HCT116 (cell line): ENCODE measurements around the gene ELOVL5. TPM values are rescaled to one million over a fixed set of nuclear protein-coding genes. Genes with fewer than 3 reads are reported as not detected.

Experiments
- ATAC-seq: fragments of 200-7000 bp; cut with Tn5 transposase; 2 replicates; pipeline ENCODE4 v1.9.1; 2020; ENCODE audit warnings: mild to moderate bottlenecking, moderate library complexity
- BruUV-seq: library from RNA; stranded (reverse); fragments of 400-500 nt; replicated peaks from 2 replicates; lab custom pipeline; 2021; lab: Mats Ljungman, UMichigan
- CTCF ChIA-PET: fragments of 300-600 bp; sonication (Branson Sonifier 250); formaldehyde crosslinking; loops from one replicate; lab custom pipeline; 2021; ENCODE audit warnings: antibody characterized with exemption; lab: Charles Lee
- POLR2A ChIA-PET: fragments of 300-600, 350-600 bp; sonication (Branson Sonifier 250); formaldehyde crosslinking; loops from one replicate; lab custom pipeline; 2021; ENCODE audit warnings: antibody characterized with exemption; lab: Charles Lee
- RAD21 ChIA-PET, 2 experiments: fragments of 300-600 bp; sonication (Branson Sonifier 250); formaldehyde crosslinking; loops; one replicate each; lab custom pipeline; 2023; ENCODE audit warnings: low total read pairs in 2 of 2; ENCODE audit not compliant: uncharacterized antibody in 2 of 2, unreplicated experiment in 2 of 2, low non-redundant PET in 1 of 2; lab: Charles Lee
- DNase-seq: peaks from one replicate; pipeline ENCODE4 v3.0.0-alpha.2; 2010; ENCODE audit warnings: low read depth, low spot score
- H2AFZ ChIP-seq: fragments of 200-600 bp; shearing (Covaris generic), sonication (generic); 2 replicates; pipeline ENCODE4 v1.6.1; 2017; ENCODE audit warnings: low read depth, mixed run types, mixed read lengths, antibody characterized with exemption, low read length; ENCODE audit not compliant: poor library complexity, severe bottlenecking
- H3K27ac ChIP-seq: 2 replicates; pipeline ENCODE4 v1.5.1; 2012; ENCODE audit warnings: low read depth, low read length
- H3K27me3 ChIP-seq: fragments of 200-600 bp; sonication (generic); 2 replicates; pipeline ENCODE4 v1.6.1; 2016; ENCODE audit warnings: mixed run types, low read length, mixed read lengths; ENCODE audit not compliant: insufficient read depth
- H3K36me3 ChIP-seq, 2 experiments: fragments of 200-500 bp in 1 of 2; fragments of 200-600 bp in 1 of 2; sonication (Bioruptor generic) in 1 of 2; sonication (generic) in 1 of 2; 2 replicates each; pipeline versions ENCODE4 v1.5.1 to v1.6.1; 2014 to 2016; ENCODE audit warnings: low read length in 2 of 2, inconsistent platforms in 1 of 2, mixed read lengths in 1 of 2, mixed run types in 1 of 2; ENCODE audit not compliant: insufficient read depth in 2 of 2, control insufficient read depth in 1 of 2
- H3K4me1 ChIP-seq, 2 experiments: fragments of 200-600 bp in 1 of 2; sonication (generic) in 1 of 2; 2 replicates each; pipeline versions ENCODE4 v1.5.1 to v1.6.1; 2012 to 2017; ENCODE audit warnings: low read length in 2 of 2, inconsistent platforms in 1 of 2, mild to moderate bottlenecking in 1 of 2, mixed read lengths in 1 of 2, mixed run types in 1 of 2, moderate library complexity in 1 of 2; ENCODE audit not compliant: insufficient read depth in 2 of 2, control insufficient read depth in 1 of 2
- H3K4me2 ChIP-seq: fragments of 200-600 bp; sonication (generic); 2 replicates; pipeline ENCODE4 v1.6.1; 2017; ENCODE audit warnings: mixed run types, low read length, mixed read lengths
- H3K4me3 ChIP-seq, 2 experiments: fragments of 200-600 bp in 1 of 2; sonication (generic) in 1 of 2; replicated peaks in 1 of 2; 2 replicates each; pipeline ENCODE4 v1.5.1; 2011 to 2016; ENCODE audit warnings: low read length in 2 of 2, control low read depth in 1 of 2, low read depth in 1 of 2, mild to moderate bottlenecking in 1 of 2, mixed read lengths in 1 of 2, mixed run types in 1 of 2
- H3K79me2 ChIP-seq: fragments of 200-600 bp; sonication (generic); 2 replicates; pipeline ENCODE4 v1.6.1; 2017; ENCODE audit warnings: mild to moderate bottlenecking, mixed run types, low read length, moderate library complexity, mixed read lengths; ENCODE audit not compliant: insufficient read depth
- H3K9ac ChIP-seq: fragments of 200-600 bp; sonication (generic); 2 replicates; pipeline ENCODE4 v1.6.1; 2016; ENCODE audit warnings: low read length, mixed read lengths
- H3K9me2 ChIP-seq: fragments of 200-600 bp; sonication (generic), shearing (Covaris generic); 2 replicates; pipeline ENCODE4 v1.6.1; 2017; ENCODE audit warnings: mixed run types, mild to moderate bottlenecking, moderate library complexity; ENCODE audit not compliant: insufficient read depth
- H3K9me3 ChIP-seq, 2 experiments: fragments of 200-500 bp in 1 of 2; fragments of 200-600 bp in 1 of 2; sonication (Bioruptor generic) in 1 of 2; sonication (generic) in 1 of 2; 2 replicates each; pipeline ENCODE4 v1.6.1; 2014 to 2017; ENCODE audit warnings: low read length in 2 of 2, mixed read lengths in 2 of 2, inconsistent platforms in 1 of 2, low read depth in 1 of 2, mild to moderate bottlenecking in 1 of 2, mixed run types in 1 of 2, moderate library complexity in 1 of 2; ENCODE audit not compliant: control insufficient read depth in 1 of 2, insufficient read depth in 1 of 2
- H4K20me1 ChIP-seq: fragments of 200-600 bp; sonication (generic), shearing (Covaris generic); 2 replicates; pipeline ENCODE4 v1.6.1; 2017; ENCODE audit warnings: mixed run types, mild to moderate bottlenecking, moderate library complexity; ENCODE audit not compliant: insufficient read depth
- CBX3 ChIP-seq: IDR thresholded peaks from 2 replicates; pipeline ENCODE4 v1.6.1; 2012; ENCODE audit warnings: low read depth
- CEBPB ChIP-seq: IDR thresholded peaks from 2 replicates; pipeline ENCODE4 v1.6.1; 2012; ENCODE audit warnings: low read depth
- CTCF ChIP-seq, 3 experiments: fragments of 200-600 bp in 1 of 3; sonication (generic) in 1 of 3; IDR thresholded peaks in 2 of 3; conservative IDR thresholded peaks in 1 of 3; 2 replicates each; pipeline ENCODE4 v1.5.1; 2012 to 2017; ENCODE audit warnings: low read depth in 2 of 3, low read length in 2 of 3, antibody characterized with exemption in 1 of 3, borderline replicate concordance in 1 of 3, control low read depth in 1 of 3, mild to moderate bottlenecking in 1 of 3, mixed read lengths in 1 of 3, mixed run types in 1 of 3, moderate library complexity in 1 of 3; ENCODE audit not compliant: insufficient read depth in 1 of 3
- EGR1 ChIP-seq: IDR thresholded peaks from 2 replicates; pipeline ENCODE4 v1.6.1; 2012; ENCODE audit warnings: low read depth
- EZH2 ChIP-seq: fragments of 200-600 bp; sonication (generic); IDR thresholded peaks from 2 replicates; pipeline ENCODE4 v1.6.1; 2017; ENCODE audit warnings: antibody characterized with exemption, mixed run types
- EZH2phosphoT487 ChIP-seq: fragments of 200-600 bp; IDR thresholded peaks from 2 replicates; pipeline ENCODE4 v1.6.1; 2018; ENCODE audit warnings: antibody characterized with exemption, borderline replicate concordance
- FOSL1 ChIP-seq: IDR thresholded peaks from 2 replicates; pipeline ENCODE4 v1.6.1; 2012; ENCODE audit warnings: low read depth
- JUND ChIP-seq: IDR thresholded peaks from 2 replicates; pipeline ENCODE4 v1.6.1; 2012
- MAX ChIP-seq: IDR thresholded peaks from 2 replicates; pipeline ENCODE4 v1.6.1; 2012
- POLR2A ChIP-seq: IDR thresholded peaks from 2 replicates; pipeline ENCODE4 v1.7.0; 2011; ENCODE audit warnings: borderline replicate concordance; ENCODE audit not compliant: insufficient read depth, insufficient read length; ENCODE audit errors: extremely low read depth
- POLR2AphosphoS5 ChIP-seq: IDR thresholded peaks from 2 replicates; pipeline ENCODE4 v1.6.1; 2011; ENCODE audit warnings: mild to moderate bottlenecking, low read depth, low read length, moderate library complexity
- RAD21 ChIP-seq: IDR thresholded peaks from 2 replicates; pipeline ENCODE4 v1.6.1; 2012; ENCODE audit warnings: low read depth, mild to moderate bottlenecking
- REST ChIP-seq: IDR thresholded peaks from 2 replicates; pipeline ENCODE4 v1.6.1; 2012; ENCODE audit warnings: low read depth
- SIN3A ChIP-seq: IDR thresholded peaks from 2 replicates; pipeline ENCODE4 v1.6.1; 2012; ENCODE audit warnings: low read depth
- SRF ChIP-seq: IDR thresholded peaks from 2 replicates; pipeline ENCODE4 v1.6.1; 2012; ENCODE audit warnings: low read depth
- TCF7L2 ChIP-seq: IDR thresholded peaks from 2 replicates; pipeline ENCODE4 v1.7.0; 2011; ENCODE audit warnings: borderline replicate concordance, inconsistent platforms; ENCODE audit not compliant: insufficient read depth, insufficient read length; ENCODE audit errors: extremely low read depth
- YY1 ChIP-seq: IDR thresholded peaks from 2 replicates; pipeline ENCODE4 v1.6.1; 2011; ENCODE audit warnings: low read length, low read depth, moderate library complexity, mild to moderate bottlenecking; ENCODE audit not compliant: insufficient replicate concordance; ENCODE audit errors: extremely low read depth
- ZBTB33 ChIP-seq: IDR thresholded peaks from 2 replicates; pipeline ENCODE4 v1.6.1; 2011; ENCODE audit warnings: mild to moderate bottlenecking, low read length, moderate library complexity; ENCODE audit not compliant: insufficient replicate concordance; ENCODE audit errors: extremely low read depth
- intact Hi-C: fragments of 100-400 bp; cut with micrococcal nuclease; formaldehyde crosslinking; loops from 2 replicates; pipeline ENCODE4 v1.10.0; 2022
- total RNA-seq: library from RNA; stranded (reverse); gene quantifications from one replicate; pipeline ENCODE4 v1.2.1, GENCODE V29; 2021; ENCODE audit not compliant: unreplicated experiment

ELOVL5 gene
- total RNA-seq, 1 experiment from 2014 or later = 85.3 TPM

GRCh38 chr6:53318429-53318828 is 30.3 kb downstream of the ELOVL5 start:
- BruUV-seq = no TSS peak
- POLR2A ChIA-PET = interaction anchor here (1.0 kb wide), 1 partner anchor 20 kb away, joined by 3 read pairs; no protein-coding TSS in a partner anchor

More at GRCh38 chr6:53318429-53318828, 30.3 kb downstream of the ELOVL5 start:
- Histone ChIP-seq H3K4me2 (no peak overlapping the region), H3K27ac (no peak overlapping the region), H3K9ac (no peak overlapping the region), H3K4me3 (no peak overlapping the region), H4K20me1 (peaks cover 11% of the 10 kb centered on the region; the same call in 1 of the 2 replicates), H3K9me3 (no peaks in the 10 kb centered on the region), H2AFZ (no peak overlapping the region), H3K36me3 (no peaks in the 10 kb centered on the region), H3K9me2 (no peaks in the 10 kb centered on the region), H3K79me2 (peaks cover 91% of the 10 kb centered on the region), H3K4me1 (peaks cover 0 to 9% of the 10 kb centered on the region in 2 experiments; a peak in 2 of 4 replicates), H3K27me3 (no peaks in the 10 kb centered on the region)
- intact Hi-C loops = no loop called here
- ATAC-seq (no peak), DNase-seq (no peak)
- RAD21 ChIA-PET = no interaction called here
- CTCF ChIA-PET = no interaction called here
- TF ChIP-seq CBX3 = no peak
- no peak for TF ChIP-seq JUND
- no peak for TF ChIP-seq MAX
- TF ChIP-seq CTCF (IDR thresholded peaks at IDR 0.05 in 2 of 3, conservative IDR thresholded peaks at IDR 0.05 in 1 of 3; ENCODE audit: borderline replicate concordance in 1 of 3, insufficient read depth in 1 of 3, low read depth in 2 of 3, low read length in 2 of 3) = no peak
- no peak for TF ChIP-seq SRF
- TF ChIP-seq FOSL1 = no peak
- no peak for TF ChIP-seq REST
- no peak for TF ChIP-seq YY1
- no peak for TF ChIP-seq RAD21
- no peak for TF ChIP-seq EGR1
- no peak for TF ChIP-seq SIN3A
- no peak for TF ChIP-seq EZH2
- no peak for TF ChIP-seq CEBPB
- no peak for TF ChIP-seq POLR2A
- no peak for TF ChIP-seq EZH2phosphoT487
- TF ChIP-seq ZBTB33 = no peak
- no peak for TF ChIP-seq POLR2AphosphoS5
- no peak for TF ChIP-seq TCF7L2
